GM18907 (cell line): ENCODE data around the gene CHAD.

ENCODE experiments used
- ATAC-seq: cut with Tn5 transposase; IDR thresholded peaks from one replicate; pipeline ENCODE4 v1.9.1; 2021; ENCODE audit warnings: mild to moderate bottlenecking, moderate library complexity; ENCODE audit not compliant: unreplicated experiment

CHAD gene, protein sequence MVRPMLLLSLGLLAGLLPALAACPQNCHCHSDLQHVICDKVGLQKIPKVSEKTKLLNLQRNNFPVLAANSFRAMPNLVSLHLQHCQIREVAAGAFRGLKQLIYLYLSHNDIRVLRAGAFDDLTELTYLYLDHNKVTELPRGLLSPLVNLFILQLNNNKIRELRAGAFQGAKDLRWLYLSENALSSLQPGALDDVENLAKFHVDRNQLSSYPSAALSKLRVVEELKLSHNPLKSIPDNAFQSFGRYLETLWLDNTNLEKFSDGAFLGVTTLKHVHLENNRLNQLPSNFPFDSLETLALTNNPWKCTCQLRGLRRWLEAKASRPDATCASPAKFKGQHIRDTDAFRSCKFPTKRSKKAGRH

DNA sequence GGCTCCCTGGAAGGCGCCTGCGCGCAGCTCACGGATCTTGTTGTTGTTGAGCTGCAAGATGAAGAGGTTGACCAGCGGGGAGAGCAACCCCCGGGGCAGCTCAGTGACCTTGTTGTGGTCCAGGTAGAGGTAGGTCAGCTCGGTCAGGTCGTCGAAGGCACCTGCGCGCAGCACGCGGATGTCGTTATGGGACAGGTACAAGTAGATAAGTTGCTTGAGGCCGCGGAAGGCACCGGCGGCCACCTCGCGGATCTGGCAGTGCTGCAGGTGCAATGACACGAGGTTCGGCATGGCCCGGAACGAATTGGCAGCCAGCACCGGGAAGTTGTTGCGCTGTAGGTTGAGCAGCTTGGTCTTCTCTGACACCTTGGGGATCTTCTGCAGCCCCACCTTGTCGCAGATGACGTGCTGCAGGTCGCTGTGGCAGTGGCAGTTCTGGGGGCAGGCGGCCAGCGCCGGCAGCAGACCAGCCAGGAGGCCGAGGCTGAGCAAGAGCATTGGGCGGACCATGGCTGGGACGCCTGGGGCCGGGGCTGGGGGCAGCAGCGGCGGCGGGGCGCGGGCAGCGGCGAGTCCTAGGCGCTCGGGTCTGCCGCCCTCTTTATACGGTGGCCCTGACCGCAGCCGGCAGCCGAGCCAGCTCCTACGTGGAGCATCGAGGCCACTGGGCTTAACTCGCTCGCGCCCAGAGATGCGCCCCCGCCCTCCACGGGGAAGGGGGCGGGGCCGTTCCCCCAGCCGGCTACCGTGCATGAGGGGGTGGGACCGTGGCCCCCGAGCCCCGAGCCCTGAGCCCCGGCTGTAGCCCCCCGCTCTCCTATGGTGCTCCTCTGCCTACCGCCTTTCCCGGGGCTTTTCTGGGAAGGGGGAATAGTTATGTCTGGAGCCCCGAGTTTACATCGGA is at the start of gene CHAD:
CHAD (minus strand) TSS at position 577 of the 904 bp plus-strand sequence; CDS start at position 510, 67 bp downstream.
- ATAC-seq, result no peak

DNA sequence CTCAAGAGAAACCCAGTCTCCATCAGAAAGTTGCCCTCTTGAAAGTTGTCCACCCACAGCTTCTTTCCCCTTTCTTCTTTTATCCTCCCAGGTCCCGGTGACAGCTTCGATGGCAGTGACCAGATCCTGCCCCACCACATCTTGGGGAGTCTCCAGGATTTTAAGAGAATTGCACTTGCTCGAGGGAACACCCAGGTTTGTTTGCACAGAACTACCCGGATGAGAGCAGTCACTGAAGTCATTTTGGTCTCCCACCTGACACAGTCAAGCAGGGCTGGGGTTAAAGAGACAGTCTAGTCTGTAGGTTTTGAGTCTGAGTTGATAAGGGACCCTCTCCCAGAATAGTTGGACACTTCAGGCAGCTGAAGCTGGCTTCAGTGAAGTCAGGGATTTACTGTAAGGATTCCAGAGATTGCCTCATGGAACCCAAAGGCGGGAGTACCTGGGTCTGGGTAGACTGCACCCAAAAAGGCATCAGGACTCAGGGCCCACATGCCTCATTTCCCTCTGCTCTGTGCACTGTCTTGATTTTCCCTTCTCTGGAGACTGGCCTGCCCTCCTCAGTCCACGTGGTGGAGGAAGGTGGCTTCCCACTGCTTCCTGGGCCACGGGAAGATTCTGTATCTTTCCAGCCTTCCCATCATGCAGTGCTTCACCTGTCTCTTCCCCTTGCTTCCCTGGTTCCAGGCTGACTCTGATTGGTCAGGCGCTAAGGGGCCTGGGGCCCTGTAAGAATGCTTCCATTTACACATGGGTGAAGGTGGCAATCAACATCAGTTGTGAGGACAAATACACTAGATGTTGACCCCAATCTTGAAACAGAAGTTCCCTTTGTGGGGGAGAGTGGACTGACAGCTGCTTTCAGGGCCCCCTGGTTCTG is 49.1 kb upstream of the CHAD start:
- ATAC-seq, result no peak

DNA sequence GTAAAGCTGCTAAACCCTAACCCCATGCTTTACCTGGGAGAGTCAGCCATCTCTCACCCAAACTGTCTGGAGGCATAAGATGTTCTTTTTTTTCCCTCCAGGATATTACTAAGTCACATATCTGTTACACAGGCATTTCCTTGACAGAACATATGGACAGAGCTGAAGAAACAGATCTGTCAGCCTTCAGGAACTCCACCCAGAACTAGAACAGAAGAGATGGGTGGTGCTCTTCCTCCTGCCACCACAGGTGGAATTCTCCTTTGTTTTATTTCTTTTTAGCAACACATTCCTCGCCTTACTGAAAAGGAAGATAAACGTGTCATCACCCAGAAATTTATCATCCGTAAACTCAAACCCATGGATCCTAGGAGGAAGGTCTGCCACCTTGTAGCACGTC is 48.3 kb upstream of the CHAD start:
- ATAC-seq, result no peak

DNA sequence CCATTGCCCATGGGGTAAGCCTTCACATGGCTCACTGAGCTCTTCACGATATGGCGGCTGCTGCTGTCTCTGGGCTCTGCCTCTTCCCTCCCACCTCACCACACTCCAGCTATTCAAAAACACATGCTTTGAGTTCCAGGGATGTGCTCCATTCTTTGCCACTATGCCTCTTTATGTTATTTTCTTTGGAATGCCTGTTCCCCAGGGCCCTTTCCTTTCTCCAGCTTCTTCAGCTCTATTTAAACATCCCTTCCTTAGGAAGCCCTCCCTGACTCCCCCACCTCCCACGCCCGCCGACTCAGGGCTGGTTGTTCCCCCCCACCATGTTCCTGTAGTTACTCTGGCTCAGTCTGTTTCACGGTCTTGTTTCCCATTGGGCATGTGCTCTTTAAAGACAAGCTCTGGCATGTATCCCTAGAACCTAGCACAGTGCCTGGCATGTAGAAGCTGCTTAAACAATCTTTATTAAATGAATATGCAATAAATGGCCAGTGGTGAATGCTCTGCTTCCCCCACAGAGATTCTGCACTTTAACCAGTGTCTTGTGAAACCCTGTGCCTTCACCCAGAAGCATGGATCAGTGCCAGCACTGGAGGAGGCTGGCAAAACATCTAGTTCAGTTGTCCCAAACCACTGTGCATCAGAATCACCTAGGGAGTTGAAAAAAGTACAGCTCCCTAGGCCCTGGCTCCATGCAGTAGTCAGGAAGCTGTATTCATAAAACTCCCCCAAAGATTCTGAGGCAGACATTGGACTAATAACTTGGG is 46.4 kb upstream of the CHAD start:
- ATAC-seq, result no peak

DNA sequence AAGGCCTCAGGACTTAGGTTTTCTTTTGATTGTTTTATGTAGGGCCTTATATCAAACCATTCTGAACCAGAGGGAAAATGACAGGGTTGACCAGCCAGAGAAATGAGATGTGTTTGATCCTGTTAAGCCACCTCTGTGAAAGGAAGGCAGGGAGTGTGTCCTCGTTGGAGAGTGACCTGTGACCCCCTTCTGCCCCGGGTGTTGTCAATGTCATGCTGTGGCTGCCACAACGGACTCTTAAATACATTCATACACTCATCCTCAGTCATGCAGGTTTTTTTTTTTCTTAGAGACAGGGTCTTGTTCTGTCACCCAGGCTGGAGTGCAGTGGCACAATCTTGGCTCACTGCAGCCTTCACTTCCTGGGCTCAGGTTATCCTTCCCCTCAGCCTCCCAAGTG is 45.7 kb upstream of the CHAD start:
- no peak for ATAC-seq

DNA sequence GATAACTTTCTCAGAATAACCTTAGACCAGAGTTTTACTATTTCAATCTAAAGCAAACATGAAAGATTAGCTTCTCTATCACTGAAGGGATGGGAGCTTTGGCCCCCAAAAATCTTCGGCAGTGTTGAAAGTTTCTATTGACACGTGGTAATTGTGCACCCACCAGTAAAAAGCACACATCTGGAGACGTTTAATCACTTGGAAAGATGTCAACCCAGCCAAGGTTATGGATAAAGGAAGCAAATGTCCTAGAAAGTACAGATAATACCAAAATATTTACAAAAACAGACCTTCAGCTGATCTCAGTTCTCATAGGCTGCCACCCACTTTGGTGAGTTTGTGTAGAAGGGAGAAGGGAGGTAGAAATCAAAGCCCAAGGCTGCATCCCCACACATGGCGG is 44.8 kb upstream of the CHAD start:
- no peak for ATAC-seq

DNA sequence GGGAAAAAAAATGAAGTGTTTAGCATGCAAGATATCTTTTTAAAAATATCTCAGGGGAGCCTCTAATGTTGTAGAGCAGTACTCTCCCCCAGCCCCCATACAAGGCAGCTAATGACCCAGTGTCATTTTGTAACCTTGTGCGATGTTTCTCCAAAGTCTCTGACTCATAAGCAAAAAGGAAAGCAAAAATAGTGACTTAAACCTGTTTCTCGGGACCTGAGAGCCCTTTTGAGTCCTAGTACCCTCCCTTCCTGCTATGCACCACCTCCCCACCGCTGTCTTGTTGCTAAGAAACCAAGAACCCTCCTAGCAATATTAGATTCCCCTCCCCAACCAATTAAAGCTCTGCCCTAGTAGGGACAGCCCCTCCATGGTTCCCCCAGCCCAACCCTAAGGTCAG is 42.4 kb upstream of the CHAD start:
- ATAC-seq, result peak; percentile 81

DNA sequence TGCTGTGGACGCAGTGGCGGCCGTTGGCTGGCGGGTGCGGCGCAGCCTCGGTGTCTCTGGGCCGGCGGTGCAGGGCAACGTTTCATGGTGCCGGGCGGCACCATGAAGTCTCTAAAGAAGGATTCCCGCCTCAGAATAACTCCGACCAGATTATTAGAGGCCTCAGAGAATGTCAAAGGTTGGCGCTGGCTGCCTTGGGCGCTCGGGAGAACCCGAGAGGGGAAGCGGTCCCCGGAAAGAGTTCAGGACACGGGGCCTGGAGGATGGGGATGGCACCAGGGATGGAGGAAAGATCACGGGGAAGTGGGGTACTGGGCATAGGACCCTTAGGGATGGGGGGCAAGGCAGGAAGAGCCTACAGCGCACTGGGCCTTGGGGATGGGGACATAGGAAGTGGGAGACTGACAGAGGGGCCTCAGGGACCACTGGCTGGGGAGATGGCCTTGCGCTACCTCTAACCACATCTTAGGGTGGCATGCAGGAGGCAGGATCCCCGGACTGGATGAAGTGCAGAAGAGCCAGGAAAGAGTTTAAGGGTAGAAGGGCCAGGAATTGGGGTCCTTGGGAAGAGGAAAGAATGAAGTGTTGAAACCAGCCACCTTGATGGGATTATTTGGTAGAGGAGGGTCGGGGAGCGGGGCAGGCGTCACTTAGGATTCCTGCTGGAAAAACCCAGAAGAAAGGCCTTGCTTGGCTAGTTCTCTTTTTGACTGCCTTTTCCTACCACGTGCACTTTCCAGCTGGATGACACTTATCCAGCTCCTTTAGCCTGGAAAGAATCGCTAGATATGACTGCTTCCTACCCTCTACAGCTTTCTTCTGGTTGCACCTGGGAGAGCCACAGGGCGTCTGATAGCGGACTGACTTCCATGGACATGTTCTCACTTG is 40.1 kb upstream of the CHAD start:
- no peak for ATAC-seq

DNA sequence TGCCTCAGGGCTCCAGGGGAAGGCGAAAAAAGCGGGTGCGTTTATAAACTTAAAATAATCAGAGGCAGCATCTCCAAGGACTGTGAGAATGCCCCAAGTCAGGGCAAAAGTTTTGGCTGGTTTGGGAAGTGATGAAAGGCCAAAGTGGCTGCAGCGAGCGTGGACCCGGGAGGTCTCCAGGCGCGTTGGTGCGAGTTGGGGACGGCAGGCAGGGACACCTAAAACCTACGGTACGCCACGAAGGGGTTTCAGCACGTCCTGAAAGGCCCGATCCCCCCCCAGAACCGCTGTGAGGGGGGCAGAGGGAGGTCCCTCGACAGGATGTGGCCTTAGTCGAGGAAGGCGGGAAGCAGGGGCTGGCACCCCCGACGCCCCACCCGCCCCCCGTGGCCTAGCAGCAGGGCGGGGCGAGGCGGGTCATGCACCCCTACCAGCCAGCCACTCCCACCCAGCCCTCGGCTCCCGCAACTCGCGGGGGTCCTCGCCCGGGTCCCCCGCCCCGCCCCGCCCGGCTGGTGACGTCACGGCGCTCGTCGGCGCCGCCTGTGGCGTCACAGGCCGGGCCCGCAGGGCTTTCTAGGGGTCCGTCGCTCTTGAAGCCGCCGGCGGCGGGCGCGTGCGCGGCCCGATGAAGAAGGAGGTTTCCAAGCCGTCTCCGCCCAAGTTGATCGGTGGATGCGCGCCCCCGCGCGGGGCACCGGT is 39.3 kb upstream of the CHAD start, which contains the start of gene MYCBPAP:
MYCBPAP (plus strand) TSS at position 569 of the 702 bp plus-strand sequence. CDS start 236 bp downstream, outside the sequence.
- ATAC-seq, result no peak

DNA sequence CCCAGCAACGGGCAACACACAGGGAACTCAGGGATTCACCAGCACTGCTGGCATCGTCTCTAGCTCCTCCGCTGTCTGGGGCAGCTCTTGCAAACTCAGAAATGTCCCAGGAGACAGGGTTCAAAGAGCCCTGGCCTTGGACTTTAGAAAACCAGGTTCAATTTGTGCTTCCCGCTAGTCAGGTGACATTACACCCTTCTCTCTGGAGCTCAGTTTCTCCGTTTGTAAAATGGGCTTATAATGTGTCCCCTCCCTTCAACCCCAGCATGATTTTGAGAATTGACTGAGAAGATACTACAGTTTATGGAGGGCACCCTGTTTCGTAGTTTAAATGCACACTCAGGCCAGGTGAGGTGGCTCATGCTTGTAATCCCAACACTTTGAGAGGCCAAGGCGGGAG is 37.6 kb upstream of the CHAD start:
- ATAC-seq, result no peak

DNA sequence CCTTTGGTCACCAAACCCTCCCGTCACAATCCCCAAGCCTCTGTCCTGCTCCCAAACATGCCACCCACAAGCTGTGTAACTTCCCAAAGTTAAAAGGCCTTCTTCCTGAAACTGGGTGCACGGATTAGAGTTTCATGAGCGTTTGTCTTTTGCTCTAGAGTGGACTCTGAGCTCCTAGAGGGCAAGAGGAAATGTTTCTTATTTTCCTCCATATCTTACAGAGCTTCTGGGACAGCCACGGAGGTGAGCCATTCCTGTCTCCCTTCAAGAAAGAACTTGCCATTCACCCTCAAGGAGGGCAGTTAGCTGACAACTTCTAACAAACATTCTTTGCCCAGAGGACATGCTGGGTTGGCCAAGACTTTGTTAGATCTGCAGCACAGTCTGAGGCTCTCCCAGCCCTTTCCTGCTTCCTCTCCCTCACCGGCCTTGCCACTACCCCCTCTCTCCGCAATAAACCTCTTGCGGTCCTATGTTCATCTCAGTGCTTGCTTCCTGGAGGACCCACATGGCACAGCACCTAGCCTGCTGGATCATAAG is 37.0 kb upstream of the CHAD start:
- ATAC-seq, result no peak

DNA sequence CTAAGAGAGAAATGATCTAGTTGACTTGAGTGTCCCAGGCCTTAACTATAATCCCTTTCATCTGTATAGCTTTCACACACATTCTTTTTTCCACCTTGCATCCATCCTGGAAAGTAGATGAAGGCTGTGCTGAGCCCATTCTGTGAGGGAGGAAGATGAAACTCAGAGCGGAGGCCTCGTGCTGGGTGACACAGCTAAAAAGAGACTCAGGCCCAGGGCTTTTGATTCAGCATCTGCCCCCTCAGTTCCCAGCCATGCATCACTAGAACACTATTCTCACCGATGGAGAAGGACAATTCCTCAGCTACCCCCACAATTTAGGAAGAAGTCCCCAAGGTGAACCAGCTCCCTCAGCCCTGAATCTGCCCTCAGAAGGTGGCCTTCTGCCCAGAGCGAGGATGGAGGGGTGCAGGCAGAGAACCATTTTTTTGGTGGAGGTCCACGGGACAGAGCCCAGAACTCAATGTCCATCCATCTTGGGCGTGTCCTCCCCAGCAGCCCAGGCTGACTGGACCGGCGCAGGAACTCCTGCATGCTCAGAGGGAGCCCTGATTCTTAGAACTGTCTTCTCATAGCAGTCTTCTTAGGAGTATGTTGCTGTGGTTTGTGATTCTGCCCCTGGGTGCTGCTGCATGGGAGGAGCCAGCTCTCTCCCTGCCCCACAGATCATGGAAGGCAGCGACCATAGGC is 33.8 kb upstream of the CHAD start:
- ATAC-seq, result no peak

DNA sequence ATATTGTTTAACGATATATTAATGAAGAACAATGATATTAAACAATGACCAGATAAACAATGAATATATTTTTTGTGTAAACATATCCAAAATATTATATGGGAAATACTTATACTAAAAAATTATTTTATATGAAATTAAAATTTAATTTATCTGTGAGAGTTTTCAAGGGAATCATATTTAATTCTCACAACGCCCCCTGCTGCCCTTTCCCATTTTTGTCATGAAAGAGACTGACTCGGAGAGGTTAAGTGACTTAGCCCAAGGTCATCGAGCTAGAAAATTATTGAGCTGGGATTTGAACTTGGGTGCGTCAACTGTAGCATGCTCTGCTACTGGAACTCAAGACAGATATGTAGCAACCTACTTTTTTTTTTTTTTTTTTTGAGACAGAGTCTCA is 32.4 kb upstream of the CHAD start:
- ATAC-seq, result no peak

DNA sequence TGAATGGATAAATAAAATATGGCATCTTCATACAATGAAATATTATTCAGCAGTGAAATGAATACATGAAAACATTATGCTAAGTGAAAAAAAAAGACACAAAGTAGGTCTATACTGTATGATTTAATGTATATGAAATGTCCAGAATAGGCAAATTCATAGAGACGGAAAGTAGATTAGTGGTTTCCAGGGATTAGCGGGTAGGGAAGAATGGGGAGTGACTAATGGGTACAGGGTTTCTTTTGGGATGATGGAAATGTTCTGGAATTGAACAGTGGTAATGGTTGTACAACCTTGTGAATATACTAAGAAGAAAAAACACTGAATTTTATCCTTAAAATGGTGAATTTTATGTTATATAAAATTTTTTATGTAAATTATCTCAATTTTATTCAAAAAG is 31.0 kb upstream of the CHAD start:
- no peak for ATAC-seq

DNA sequence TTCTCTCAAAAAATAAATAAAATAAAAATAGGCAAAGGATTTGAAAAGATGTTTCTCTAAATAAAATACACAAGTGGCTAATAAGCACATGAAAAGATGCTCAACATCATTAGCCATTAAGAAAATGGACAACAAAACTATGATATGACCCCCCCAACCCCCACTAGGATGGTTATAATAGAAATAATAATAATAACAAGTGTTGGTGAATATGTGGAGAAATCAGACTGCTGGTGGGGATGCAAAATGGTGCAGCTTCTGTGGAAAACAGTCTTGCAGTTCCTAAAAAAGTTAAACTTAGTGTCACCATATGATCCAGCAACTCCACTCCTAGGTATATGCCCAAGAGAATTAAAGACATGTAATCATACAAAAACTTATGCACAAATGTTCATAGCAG is 30.6 kb upstream of the CHAD start:
- ATAC-seq, result no peak

DNA sequence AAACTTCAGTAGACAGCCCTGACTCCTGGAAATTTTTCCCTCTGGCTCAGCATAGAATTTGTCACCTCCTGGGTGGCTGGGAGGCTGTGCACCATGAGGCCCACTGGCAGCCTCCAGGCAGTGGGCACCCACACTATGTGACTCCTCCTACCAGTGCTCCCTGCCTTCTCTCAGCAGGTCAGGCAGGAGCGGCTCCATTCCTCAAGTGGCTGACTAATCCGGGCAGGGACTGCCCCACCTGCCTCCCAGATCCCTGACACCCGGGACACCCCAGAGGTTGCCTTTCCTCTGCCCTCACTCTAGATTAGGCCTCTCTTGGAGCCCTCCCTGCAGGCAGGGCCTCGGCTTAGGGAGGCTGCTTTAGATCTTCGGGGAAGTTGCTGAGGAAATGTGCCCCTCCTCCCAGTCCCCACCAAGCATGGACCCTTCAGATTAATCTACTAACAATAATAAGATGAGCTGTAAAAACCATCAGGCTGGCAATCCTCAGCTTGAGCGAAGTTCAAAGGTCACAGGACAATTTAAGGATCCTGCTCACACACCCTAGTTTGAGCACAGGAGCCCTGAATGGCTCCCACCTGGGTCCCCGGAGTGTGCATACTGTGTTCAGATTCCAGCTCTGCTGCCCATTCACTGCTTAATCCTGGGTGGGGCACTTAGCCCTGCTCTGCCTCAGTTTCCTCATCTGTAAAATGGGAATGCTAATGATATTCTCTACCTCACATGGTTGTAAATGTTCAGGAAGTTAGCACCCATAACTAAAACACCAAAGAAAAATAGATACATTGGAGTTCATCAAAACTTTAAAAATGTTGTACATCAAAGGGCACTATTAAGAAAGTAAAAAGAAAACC is 29.6 kb upstream of the CHAD start:
- no peak for ATAC-seq

DNA sequence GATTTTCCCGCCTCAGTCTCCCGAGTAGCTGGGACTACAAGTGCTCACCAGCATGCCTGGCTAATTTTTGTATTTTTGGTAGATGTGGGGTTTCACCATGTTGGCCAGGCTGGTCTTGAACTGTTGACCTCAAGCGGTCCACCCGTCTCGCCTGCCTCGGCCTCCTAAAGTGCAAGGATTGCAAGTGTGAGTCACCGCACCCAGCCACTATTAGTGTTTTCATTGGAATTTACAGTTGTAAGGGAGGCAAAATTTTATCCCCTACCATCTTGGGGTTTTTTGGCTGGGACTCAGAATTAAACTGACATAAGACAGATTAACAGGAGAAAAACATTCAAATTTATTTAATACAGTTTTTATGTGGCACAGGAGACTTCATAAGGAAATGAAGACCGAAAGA is 27.2 kb upstream of the CHAD start:
- ATAC-seq, result no peak
